ENCODE measurements around the gene SGTA.

Gene SGTA

DNA sequence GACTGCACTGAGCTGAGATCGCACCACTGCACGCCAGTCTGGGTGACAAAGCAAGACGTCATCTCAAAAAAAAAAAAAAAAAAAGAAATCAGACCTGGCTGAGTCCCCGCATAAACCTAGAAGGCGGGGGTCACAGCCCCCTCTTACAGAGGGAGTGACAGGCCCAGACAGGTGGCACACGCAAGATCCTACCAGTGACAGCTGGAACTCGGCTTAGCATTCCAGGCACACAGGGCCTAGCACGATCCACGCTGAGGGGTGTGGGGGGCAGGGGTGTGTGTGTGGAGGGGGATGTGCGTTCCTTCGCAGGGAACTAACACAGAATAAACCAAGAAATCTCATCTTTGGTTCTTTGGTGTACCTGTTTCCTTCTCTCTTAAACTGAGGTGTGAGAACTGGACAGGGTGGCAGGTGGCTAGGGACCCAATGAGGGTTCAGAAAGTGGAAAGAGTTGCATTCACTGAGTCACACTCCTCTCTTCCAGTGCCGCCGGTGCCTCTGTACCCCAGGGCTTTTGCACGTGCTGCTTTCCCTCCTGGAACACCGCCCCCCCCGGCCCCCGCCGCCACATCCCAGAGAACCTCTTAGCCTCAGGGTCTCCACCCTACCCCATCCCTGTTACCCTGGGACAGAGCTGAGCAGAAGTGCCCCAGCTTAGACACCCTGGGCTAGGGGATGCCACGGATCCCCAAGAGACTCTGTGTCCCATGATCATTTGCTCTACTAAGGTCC is 5.0 kb downstream of the SGTA start:
- POLR2A ChIA-PET, result no interaction called here

GRCh38 chr19:2775556-2776430 is 7.3 kb downstream of the SGTA start:
- 0 out of 2 replicates have a peak, but pooled peaks have one; percentile 25 for TF ChIP-seq ZNF629 (tag by site-specific recombination; IDR thresholded peaks at IDR 0.05)
- TF ChIP-seq, protein P1, sequence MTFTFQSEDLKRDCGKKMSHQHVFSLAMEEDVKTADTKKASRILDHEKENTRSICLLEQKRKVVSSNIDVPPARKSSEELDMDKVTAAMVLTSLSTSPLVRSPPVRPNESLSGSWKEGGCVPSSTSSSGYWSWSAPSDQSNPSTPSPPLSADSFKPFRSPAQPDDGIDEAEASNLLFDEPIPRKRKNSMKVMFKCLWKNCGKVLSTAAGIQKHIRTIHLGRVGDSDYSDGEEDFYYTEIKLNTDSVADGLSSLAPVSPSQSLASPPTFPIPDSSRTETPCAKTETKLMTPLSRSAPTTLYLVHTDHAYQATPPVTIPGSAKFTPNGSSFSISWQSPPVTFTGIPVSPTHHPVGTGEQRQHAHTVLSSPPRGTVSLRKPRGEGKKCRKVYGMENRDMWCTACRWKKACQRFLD (tag by site-specific recombination; IDR thresholded peaks at IDR 0.05), result no peak
- no peak for TF ChIP-seq RBAK (tag by site-specific recombination; IDR thresholded peaks at IDR 0.05)
- peak; percentile 99 for TF ChIP-seq ZNF146 (tag by site-specific recombination; IDR thresholded peaks at IDR 0.05)
- TF ChIP-seq ZBTB49 (tag by site-specific recombination; IDR thresholded peaks at IDR 0.05; ENCODE audit: low read depth), result no peak
- TF ChIP-seq ATF2 (tag by site-specific recombination; IDR thresholded peaks at IDR 0.05; ENCODE audit: low read depth), result peak; percentile 89
- CTCF ChIA-PET, result interaction anchor here (0.6 to 0.7 kb wide), 2 partner anchors 113 to 1365 kb away, joined by 3 read pairs; no protein-coding TSS in a partner anchor
- H3K36me3 ChIP-seq (ENCODE audit: control insufficient read depth in 2 of 2, insufficient read depth in 1 of 2, low read length in 2 of 2), result peaks cover 4 to 57% of the 10 kb centered on the region in 2 experiments; a peak in 2 of 3 replicates
- H3K9me3 ChIP-seq (ENCODE audit: control insufficient read depth, insufficient read depth, low read depth, low read length), result no peaks in the 10 kb centered on the region
- H3K27ac ChIP-seq (ENCODE audit: extremely low read depth, low read depth, low read length), result no peak overlapping the region
- peaks cover 3% of the 10 kb centered on the region; the same call in 1 of the 2 replicates for H3K4me1 ChIP-seq (ENCODE audit: control insufficient read depth, insufficient read depth, low read length)
- POLR2A ChIA-PET, result no interaction called here
- no peak overlapping the region for H3K4me3 ChIP-seq (ENCODE audit: low read depth, low read length)

More for the DNA sequence above, 5.0 kb downstream of the SGTA start:
- H3K36me3 ChIP-seq (ENCODE audit: control insufficient read depth in 2 of 2, insufficient read depth in 1 of 2, low read length in 2 of 2), result peaks cover 4 to 57% of the 10 kb centered on the region in 2 experiments; a peak in 2 of 3 replicates
- TF ChIP-seq ZNF623 (tag by site-specific recombination; IDR thresholded peaks at IDR 0.05), result peak; percentile 94
- no peak for TF ChIP-seq OVOL3 (tag by site-specific recombination; IDR thresholded peaks at IDR 0.05)
- CTCF ChIA-PET, result interaction anchor here (0.6 to 0.7 kb wide), 3 partner anchors 109 to 501 kb away, joined by 3 to 5 read pairs (median 3); no protein-coding TSS in a partner anchor
- H3K4me1 ChIP-seq (ENCODE audit: control insufficient read depth, insufficient read depth, low read length), result peaks cover 3% of the 10 kb centered on the region; the same call in 1 of the 2 replicates
- H3K9me3 ChIP-seq (ENCODE audit: control insufficient read depth, insufficient read depth, low read depth, low read length), result no peaks in the 10 kb centered on the region
- H3K4me3 ChIP-seq (ENCODE audit: low read depth, low read length), result no peak overlapping the region
- no peak overlapping the region for H3K27ac ChIP-seq (ENCODE audit: extremely low read depth, low read depth, low read length)

DNA sequence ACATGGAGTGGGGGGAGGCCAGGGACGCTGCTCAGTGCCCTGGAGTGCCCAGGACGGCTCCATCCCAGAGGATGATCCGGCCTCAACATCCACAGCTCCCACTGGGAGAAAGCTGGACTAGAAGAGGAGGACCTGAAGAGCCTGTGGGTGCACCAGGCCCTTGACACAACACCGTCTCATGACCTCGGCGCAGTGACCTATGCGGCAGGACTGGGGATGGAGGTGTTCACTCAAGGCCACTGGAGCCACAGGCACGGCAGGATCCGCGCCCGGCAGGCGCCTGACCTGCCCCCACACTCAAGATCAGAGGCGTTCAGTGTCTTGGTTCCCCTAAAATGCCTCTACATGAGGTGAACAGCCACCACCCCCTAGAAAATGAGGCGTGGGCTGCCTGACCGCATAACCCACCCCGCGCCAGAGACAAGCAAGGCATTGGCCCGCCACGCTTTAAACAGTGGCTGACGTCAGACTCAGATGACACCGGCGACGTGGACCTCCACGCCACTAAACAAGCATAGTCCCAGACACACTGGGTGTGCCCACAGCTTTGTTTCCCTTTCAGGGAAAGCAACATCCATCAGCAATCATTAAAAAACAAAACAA is 8.0 kb downstream of the SGTA start:
- ChIA-PET POLR2A (no interaction called here), CTCF (interaction anchor here (0.6 to 0.8 kb wide), 2 partner anchors 44 to 112 kb away, joined by 3 read pairs; no protein-coding TSS in a partner anchor)
- H3K36me3 ChIP-seq (ENCODE audit: control insufficient read depth in 2 of 2, insufficient read depth in 1 of 2, low read length in 2 of 2), result peaks cover 4 to 56% of the 10 kb centered on the region in 2 experiments; a peak in 2 of 3 replicates
- peaks cover 3% of the 10 kb centered on the region; the same call in 1 of the 2 replicates for H3K4me1 ChIP-seq (ENCODE audit: control insufficient read depth, insufficient read depth, low read length)
- H3K27ac ChIP-seq (ENCODE audit: extremely low read depth, low read depth, low read length), result no peak overlapping the region
- H3K9me3 ChIP-seq (ENCODE audit: control insufficient read depth, insufficient read depth, low read depth, low read length), result no peaks in the 10 kb centered on the region
- H3K4me3 ChIP-seq (ENCODE audit: low read depth, low read length), result no peak overlapping the region
- TF ChIP-seq ZFP3 (tag by site-specific recombination; IDR thresholded peaks at IDR 0.05; ENCODE audit: low read depth) (no peak), IKZF3 (tag by site-specific recombination; IDR thresholded peaks at IDR 0.05) (no peak), ZNF366 (tag by site-specific recombination; conservative IDR thresholded peaks at IDR 0.05) (no peak), KLF7 (tag by site-specific recombination; IDR thresholded peaks at IDR 0.05; ENCODE audit: borderline replicate concordance) (no peak), ZNF19 (tag by site-specific recombination; IDR thresholded peaks at IDR 0.05; ENCODE audit: low read depth) (no peak), PBX3 (CRISPR knock-in tag; IDR thresholded peaks at IDR 0.05) (no peak), ZSCAN16 (tag by site-specific recombination; IDR thresholded peaks at IDR 0.05) (no peak)
- TF ChIP-seq, protein P2, sequence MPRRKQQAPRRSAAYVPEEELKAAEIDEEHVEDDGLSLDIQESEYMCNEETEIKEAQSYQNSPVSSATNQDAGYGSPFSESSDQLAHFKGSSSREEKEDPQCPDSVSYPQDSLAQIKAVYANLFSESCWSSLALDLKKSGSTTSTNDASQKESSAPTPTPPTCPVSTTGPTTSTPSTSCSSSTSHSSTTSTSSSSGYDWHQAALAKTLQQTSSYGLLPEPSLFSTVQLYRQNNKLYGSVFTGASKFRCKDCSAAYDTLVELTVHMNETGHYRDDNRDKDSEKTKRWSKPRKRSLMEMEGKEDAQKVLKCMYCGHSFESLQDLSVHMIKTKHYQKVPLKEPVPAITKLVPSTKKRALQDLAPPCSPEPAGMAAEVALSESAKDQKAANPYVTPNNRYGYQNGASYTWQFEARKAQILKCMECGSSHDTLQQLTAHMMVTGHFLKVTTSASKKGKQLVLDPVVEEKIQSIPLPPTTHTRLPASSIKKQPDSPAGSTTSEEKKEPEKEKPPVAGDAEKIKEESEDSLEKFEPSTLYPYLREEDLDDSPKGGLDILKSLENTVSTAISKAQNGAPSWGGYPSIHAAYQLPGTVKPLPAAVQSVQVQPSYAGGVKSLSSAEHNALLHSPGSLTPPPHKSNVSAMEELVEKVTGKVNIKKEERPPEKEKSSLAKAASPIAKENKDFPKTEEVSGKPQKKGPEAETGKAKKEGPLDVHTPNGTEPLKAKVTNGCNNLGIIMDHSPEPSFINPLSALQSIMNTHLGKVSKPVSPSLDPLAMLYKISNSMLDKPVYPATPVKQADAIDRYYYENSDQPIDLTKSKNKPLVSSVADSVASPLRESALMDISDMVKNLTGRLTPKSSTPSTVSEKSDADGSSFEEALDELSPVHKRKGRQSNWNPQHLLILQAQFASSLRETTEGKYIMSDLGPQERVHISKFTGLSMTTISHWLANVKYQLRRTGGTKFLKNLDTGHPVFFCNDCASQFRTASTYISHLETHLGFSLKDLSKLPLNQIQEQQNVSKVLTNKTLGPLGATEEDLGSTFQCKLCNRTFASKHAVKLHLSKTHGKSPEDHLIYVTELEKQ (tag by site-specific recombination; IDR thresholded peaks at IDR 0.05; ENCODE audit: borderline replicate concordance), result no peak
